IPS-NIHi7 (cell line): ENCODE data around the gene CFAP57.

ENCODE experiments used
- DNase-seq: peaks from one replicate; pipeline ENCODE4 v3.0.0; 2012; ENCODE audit warnings: mixed read lengths; ENCODE audit errors: extremely low spot score

CFAP57 gene

DNA sequence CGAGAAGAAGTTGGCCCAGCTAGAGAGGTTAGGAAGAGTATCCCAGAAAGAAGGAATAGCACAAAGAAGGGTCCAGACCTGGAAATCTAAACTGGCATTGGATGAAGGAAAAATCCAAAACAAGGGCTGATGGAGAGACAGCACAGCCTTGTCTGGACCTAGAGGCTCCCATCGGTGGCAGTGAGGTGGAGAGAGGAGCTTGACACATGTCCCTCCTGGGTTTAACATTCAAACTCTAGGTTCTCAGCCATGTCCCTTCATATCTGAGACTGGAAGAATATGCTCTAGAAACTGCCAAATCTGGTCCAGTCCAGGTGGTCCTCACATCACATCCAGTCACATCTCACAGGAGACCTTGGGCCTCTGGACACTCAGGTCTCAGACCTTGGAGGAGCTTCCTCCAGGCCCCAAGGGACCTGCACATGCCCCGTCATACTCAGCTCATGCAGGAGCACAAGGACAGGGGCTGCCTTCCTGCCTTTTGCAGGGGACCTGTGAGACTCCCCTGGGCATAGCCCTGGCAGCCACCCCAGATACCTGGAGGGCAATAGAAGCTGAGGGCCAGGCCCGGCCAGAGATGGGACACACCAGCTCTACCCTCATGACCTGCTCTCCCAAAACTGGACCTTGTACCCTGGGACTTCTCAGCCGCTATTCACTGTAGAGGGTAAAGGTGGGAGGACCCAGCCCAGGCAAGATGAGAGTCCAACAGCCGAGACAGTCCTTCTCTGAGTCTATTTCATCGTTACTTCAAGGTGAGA, 105.2 kb downstream of the CFAP57 start:
- no peak for DNase-seq

DNA sequence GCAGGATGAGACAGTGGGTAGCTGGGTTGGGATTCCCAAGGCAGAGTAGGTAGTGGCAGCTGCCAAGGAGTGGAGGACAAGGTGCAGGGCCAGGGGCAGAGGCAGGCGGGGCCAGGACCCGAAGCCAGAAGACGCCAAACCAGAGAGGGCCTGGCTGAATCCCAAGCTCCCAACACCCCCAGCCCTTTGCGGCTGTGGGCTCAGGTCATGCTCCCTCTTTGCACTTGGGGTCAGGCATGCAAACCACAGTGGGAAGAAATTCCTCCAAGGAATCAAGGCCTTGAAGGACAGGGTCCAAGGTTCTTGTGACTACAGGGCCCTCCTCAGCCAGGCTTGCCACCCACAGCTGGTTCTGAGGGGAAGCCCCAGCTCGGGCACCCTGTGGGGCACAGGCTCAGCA, 107.0 kb downstream of the CFAP57 start:
- no peak for DNase-seq

DNA sequence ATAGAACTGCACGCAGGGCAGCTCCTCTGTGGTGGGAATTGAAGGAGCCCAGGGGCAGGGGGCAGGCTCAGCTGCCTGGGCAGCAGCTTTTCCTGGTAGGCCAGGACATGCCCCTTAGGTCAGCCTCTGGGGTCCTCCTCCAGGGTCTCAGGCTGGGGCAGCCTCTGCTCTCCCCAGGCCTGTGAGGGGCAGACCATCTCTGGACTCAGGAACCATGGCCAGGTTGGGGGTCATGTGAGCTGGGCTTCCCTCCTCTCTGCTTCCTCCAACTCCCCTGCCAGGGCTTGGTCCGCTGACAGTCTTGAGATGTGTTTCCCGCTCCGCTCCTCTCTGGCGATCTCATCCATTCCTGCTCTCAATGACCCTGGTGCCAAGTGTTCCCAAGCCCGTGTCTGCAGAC, 107.5 kb downstream of the CFAP57 start:
- DNase-seq = no peak

DNA sequence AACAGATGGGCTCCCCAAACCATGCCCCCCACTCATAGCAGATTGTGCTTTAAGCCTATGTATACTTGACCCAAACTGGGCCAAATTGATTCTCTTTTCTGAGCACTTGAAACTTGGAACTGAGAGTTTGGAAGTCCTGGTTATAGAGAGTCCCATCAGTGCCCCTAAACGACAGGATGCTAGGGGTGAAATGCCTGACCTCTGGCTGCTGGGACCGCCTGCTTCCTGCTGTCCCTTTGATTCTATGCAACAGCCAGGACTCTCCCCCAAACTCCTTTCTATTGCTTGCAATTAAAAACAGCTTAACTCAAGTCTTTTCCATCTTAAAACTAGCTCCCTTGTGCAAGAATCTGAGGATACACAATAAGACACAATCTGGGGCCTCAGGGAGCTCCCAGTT, 108.6 kb downstream of the CFAP57 start:
- DNase-seq = no peak

DNA sequence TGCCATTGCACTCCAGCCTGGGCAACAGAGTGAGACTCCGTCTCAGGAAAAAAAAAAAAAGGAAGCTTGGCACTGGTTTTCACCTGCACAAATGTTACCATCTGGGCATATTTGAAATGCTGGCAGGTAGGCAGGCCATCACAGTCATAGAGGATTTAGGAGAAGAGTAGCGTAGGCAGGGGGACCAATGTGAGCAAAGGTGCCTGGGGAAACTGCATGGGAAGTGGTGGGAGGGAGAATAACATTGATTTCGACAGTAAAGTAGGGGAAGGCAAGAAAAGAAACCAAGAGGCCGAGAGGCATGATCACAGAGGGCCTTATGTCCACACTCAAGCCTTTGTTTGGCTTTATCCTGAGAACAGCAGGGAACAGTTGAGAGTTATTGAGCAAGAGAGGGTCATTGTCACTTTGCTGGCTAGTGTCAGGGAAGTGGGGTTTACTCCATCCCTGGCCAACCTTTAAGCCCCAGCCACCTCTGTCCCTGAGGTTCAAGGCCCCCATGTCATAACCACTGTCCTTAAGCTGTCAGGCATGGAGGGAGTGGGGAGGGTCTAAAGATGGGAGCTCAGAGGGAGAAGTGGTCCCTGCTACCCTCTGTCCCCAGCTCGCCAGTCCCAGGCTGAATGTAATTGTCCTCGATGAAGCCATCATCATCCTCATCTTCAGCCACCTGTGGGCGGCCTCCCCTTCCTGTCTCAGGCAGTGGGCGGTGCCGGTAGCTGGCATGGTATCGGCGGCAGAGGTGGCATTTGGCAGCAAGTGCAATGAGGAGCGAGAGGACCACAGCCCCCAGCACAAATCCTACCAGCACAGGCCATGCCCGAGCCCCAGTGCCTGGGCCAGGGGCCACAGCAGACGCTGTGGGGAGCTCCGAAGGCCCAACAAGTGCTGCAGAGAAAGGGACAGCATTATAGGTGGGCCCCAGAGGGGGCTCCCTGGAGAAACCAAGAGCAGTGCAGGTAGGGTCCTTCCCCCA, 110.4 kb downstream of the CFAP57 start:
- no peak for DNase-seq

DNA sequence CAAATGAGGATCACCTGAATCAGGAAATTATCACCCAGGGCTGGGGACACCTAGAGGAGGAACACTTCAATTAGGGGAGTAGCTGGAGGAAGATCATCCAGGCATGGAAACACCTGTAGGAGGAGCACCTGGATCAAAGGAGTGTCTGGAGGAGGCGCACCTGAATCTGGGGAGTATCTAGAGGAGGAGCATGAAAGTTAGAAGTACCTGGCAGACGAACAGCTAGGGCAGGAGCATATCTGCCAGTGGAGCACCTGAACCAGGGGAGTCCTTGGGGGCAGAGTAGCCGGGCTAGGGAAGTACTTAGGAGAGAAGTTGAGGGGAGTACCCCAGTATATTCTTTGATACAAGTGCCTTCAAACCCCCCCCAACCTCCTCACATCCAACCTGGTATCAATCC, 111.9 kb downstream of the CFAP57 start:
- DNase-seq = no peak

DNA sequence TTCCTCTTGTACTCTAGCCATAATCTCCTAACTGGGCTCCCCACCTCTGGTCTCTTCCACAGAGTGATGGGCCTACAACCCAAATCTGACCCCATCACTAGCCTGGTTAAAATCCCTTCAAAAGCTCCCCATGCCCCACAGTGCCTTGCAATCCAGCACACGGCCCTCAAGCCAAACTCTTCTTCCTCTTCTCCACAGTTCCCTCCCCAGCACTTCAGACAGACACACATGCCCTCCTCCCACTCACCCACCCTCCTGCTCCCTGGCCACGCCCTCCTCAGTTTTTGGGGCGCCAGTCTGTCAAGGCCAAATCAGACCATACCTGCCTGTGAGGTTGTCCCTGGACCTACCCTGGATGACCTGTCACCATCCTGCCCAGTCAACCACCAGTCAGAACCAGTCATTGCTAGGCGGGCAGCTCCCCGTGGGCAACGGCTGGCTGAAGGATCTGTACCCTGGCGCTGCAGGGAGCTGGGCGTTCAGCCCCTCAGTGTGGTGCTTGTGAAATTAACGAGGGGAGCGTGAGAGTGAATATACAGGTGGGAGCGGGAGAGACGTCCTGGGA, 112.5 kb downstream of the CFAP57 start:
- DNase-seq = no peak

DNA sequence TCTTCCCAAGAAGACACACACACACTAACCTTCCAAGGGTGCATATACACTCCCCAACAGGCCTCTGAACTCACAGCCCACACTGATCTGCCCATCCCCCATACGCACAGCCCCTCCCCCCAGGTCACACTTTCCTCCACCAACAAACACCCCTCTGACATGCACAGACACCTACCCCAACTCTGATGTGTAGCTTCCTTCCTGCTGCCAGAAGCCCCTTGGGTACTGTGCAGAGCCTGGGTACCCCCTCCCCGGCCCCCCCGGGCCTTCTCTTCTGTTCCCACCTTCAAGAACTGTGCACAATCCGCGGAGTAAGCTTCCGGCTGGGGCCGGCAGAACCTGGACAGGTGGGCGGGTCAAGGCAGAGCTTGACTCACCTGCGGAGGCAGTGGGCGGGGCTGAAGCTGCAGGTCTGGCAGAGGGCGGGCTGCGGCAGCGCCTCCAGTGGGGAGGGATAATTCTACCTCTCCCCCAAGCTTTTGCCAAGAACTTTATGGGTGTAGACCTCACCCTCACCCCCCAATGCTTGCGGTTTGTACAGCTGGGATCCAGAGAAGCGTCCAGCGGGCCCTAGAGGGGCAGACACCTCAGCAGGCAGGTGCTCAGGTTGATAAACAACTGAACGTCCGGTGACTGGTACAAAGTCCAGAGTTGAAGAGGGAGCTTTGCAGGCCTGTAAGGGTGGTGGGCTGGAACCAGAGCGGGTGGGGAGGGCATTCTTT, 113.3 kb downstream of the CFAP57 start, which contains the start of gene C1orf210:
C1orf210 (minus strand) TSS at position 313 of the 722 bp plus-strand sequence. CDS start 2,311 bp downstream, outside the sequence.
- DNase-seq = peak; percentile 98

DNA sequence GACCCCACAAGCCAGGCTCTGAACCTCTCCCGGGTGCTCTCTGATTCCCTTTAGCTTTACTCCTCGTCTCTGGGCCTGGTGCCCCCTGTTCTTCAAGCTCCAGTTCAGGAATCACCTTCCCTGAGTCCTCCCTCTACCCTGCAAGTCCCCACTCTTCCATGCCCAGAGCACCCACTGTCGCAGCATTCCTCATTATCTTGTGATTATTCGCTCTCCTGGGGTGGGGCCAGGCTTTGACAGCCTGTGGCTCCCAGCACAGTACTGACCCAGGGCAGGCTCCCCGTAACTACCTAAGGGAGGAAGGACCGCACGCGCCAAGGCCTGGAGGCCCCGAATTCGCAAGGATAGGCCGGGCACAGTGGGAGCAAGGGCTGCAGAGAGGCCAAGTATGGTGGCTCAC, 114.0 kb downstream of the CFAP57 start:
- no peak for DNase-seq

DNA sequence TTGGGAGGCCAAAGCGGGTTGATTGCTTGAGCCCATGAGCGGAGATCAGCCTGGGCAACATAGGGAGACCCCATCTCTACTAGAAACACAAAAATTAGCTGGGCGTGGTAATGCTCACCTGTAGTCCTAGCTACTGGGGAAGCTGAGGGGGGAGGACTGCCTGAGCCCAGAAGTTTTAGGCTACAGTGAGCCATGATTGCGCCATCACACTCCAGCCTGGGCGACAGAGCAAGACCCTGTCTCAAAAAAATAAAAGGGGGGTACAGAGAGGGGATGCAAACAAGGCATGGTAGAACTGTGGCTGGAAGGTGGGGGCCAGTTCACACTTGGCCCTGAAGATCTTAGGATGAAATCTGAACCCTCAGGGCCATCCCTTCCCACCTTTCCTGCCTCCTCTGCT, 114.4 kb downstream of the CFAP57 start:
- no peak for DNase-seq

DNA sequence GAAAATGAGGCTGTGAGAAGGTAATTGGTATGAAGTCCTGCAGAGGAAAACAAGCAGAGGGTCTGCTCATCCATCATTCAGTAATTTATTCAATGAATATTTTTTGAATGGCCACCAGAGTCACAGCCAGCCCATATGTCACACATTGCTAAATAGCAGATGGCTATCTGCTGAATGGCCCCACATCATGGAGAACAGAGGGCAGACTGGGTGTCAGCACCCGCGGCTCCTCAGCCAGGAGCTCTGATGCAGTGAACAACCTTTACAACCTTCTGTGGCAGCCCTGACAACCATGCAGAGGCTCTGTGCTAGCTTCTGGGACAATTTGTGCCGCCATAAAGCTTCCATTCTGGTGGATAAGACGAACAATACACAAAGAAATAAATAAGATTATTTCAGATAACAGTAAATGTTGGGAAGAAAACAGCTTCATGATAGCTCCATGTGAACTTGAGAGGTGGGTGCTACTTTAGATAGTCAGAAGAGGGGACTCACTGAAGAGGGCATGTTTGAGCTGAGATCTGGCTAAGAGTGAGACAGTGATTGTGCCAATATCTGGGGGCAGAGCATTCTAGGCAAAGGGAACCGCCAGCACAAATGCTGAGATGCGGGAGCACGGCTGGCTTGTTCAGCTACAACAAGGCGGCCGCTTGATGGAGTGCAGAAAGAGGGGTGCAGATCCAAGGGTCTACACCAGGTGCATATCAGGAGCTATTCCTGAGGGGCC, 116.1 kb downstream of the CFAP57 start:
- no peak for DNase-seq

DNA sequence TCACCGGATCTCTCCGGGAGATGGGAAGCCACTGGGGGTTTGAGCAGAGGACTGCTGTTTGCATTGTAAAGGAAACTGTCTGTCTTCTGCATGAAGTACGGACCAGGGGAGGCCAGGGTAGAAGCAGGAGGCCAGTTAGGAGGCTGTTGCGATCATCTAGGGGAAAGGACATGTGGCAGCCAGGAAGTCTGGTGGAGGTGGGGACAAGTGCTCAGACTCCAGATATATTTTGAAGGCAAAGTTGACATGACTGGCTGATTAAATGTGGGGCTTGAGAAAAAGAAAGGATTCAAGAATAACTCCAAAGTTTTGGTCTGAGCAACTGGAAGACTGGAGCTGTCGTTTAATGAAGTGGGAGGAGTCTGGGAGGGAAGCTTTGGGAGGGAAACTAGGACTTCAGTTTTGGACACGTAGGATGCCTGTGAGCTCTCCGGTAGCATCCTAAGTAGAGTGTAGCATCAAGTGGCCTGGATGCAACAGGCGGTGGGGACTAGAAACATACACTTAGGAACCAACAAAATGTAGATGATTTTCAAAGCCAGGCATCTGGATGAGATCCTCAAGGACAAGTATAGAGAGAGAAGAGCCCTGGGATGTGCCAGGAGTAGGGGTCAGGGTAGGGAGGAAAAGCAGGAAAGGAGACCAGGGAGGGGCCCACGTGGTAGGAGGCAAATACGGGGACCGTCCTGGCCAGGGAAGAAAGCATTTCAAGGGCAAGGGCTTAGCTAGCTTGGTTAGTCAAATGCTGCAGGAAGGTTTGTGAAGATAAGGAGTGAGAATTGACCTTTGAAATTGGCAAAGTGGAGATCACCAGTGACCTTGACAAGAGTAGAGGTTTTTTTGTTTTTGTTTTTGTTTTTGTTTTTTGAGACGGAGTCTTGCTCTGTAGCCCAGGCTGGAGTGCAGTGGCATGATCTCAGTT, 116.9 kb downstream of the CFAP57 start:
- no peak for DNase-seq

DNA sequence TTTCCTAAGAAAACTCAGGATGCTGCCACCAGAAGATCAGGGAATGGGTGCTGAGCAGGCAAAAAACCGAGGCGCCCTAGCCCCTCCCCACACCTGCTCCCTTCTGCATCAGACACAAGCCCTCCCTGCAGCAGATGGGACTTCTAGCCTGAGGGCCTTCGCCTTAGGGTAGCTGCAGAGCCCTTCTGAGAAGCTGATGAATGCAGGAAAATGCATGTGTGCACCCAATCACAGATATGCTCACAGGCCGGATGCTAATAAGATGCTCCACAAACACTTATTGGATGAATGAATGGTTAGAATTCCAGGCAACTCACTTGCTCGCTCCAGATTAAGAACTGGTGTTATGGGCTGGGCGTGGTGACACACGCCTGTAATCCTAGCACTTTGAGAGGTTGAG, 120.1 kb downstream of the CFAP57 start:
- DNase-seq = no peak

DNA sequence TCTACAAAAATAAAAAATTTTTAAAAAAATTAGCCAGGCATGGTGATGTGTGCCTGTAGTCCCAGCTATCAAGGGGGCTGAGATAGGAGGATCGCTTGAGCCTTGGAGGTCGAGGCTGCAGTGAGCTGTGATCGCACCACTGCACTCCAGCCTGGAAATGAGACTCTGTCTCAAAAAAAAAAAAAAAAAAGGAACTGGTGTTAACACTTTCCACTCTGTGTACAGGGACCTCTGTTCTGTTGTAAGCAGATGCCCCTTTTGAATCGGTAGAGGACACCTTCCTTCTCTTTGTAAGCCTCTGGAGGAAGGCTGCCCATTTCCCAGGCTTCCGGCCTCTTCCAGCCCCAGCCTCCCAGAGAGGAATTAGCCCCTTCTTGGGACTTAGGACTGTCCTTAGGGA, 120.5 kb downstream of the CFAP57 start:
- DNase-seq = no peak

DNA sequence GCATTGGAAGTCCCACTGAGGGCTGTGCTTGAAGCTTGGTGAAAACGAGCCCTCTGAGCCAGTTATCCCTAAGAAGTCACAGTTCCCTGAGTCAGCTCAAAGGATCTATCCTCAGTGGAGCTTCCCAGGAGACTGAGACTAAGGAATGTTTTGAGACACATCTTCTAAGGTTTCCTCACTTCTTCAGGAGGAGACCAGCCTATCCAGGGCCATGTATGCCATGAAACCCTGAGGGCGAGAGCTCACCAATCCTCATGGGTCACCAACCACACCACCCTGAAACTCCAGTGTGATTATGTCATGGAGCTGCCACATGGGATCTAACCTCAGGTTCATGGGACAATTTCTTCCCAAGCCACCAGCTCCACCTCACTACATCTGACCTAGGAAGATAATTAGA, 121.0 kb downstream of the CFAP57 start:
- no peak for DNase-seq

DNA sequence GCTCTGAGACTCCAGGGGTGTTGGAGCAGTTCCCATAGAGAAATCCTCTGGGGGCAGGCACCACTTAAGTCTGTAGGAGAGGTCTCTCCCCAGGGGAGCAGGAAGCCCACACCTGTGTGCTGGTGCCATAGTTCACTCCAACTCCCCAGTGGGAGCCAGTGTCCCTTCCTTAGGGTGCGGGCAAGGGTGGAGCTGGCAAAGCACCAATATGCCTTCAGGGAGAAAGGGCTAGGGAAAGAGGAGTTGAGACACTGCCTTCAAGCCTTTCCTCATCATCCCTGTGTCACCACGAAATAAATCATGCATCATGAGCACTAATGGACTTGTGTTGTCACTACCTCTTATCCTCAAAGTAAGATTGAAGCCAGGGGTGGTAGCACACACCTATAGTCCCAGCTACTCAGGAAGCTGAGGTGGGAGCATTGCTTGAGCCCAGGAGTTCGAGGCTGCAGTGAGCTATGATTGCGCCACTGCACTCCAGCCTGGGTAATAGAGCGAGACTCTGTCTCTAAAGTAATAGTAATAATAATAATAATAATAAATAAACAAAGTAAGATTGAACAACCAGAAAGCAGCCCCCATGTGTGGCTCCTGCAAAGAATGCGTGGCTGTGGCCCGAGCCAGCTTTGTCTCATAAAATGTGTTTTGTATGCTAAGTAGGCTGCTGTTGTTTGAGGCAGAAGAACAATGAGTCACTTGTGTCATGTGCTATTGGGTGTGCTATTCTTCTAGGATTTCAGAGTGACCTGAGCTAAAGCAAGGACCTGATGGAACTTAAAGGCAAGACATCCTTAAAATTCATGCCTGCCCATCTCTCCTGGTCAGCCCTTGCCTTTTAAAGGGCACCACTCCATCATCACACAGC, 122.0 kb downstream of the CFAP57 start:
- no peak for DNase-seq

DNA sequence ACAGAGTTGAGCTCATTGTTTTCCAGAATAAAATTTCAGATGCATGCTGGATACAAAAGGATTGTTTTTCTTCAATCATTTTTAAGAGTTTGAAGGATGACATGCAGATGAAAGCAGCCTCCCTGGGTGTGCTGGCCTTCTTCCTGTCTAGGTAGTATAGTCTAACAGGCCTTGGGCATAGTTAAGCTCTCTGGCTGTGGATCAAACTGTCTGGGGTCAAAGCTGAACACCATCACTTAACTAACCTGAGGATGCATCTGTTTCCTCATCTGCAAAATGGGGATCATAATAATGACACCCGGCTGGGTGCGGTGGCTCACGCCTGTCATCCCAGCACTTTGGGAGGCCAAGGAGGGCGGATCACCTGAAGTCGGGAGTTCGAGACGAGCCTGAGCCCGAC, 122.6 kb downstream of the CFAP57 start:
- no peak for DNase-seq

DNA sequence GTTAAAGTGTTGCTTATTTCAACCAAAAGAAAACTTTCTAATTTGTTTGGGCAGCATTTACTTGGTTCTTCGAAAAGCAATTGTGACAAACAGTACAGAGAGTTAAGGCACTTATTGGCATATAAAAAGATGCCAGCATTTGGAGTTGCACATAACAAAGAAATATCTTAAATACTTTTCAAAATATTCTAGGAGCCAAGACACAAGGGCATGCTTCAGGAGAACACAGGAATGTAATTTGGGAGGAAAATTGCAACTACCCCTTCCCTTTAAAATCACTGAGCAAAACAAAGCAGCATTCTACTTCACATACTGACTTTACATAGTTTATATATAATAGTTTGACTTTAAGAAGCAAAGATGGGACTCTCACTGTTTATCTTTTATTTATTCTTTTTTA, 124.1 kb downstream of the CFAP57 start:
- no peak for DNase-seq

DNA sequence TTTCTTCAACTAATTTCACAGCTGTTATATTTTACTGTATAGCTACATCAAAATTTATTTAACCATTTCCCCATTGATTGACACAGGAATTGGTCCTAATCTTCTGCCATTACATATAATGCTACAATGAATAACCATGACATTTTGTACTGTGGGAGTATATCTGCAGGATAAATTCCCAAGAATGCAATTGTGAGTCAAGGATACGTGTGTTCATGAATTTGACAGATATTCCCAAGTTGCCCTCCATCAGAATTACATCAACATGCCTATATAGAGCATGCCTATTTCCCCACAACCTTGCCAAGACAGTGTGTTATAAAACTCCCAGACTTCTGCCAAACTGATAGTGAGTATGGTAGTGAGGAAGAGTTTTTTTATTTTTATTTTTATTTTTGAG, 125.9 kb downstream of the CFAP57 start:
- no peak for DNase-seq
